Hepatocyte (in vitro differentiated cells): ENCODE data around the gene ADGRV1. TPM values are rescaled to one million over a fixed set of nuclear protein-coding genes. Genes with fewer than 3 reads are reported as not detected.
A peak's percentile ranks its signal among the peaks of the same experiment; 100 is the strongest.

ENCODE experiments used
- DNase-seq: peaks from one replicate; pipeline ENCODE4 v3.0.0-alpha.2; 2016; ENCODE audit warnings: low spot score
- H2AFZ ChIP-seq: fragments of 200-600 bp; sonication (generic); 2 replicates; pipeline ENCODE4 v1.6.0; 2016; ENCODE audit warnings: antibody characterized with exemption, mild to moderate bottlenecking
- H3K27ac ChIP-seq: fragments of 200-600 bp; sonication (generic); 2 replicates; pipeline ENCODE4 v1.5.1; 2016; ENCODE audit warnings: mild to moderate bottlenecking
- H3K27me3 ChIP-seq: fragments of 200-600 bp; sonication (generic); 2 replicates; pipeline ENCODE4 v1.6.1; 2016
- H3K36me3 ChIP-seq: fragments of 200-600 bp; sonication (generic); replicated peaks from 2 replicates; pipeline ENCODE4 v1.5.1; 2016; ENCODE audit warnings: low read depth; ENCODE audit not compliant: insufficient read depth
- H3K4me1 ChIP-seq: fragments of 200-600 bp; sonication (generic); 2 replicates; pipeline ENCODE4 v1.5.1; 2016; ENCODE audit warnings: mild to moderate bottlenecking, moderate library complexity; ENCODE audit not compliant: insufficient read depth
- H3K4me2 ChIP-seq: fragments of 200-600 bp; sonication (generic); 2 replicates; pipeline ENCODE4 v1.6.0; 2016
- H3K4me3 ChIP-seq: fragments of 200-600 bp; sonication (generic); 2 replicates; pipeline ENCODE4 v1.5.1; 2016; ENCODE audit warnings: mild to moderate bottlenecking
- H3K79me2 ChIP-seq: fragments of 200-600 bp; sonication (generic); 2 replicates; pipeline ENCODE4 v1.6.0; 2017; ENCODE audit warnings: mild to moderate bottlenecking
- H3K9me2 ChIP-seq: fragments of 200-600 bp; sonication (generic); replicated peaks from 2 replicates; pipeline ENCODE4 v1.6.0; 2017; ENCODE audit warnings: mild to moderate bottlenecking; ENCODE audit not compliant: insufficient read depth
- H3K9me3 ChIP-seq: fragments of 200-600 bp; sonication (generic); 2 replicates; pipeline ENCODE4 v1.5.1; 2016; ENCODE audit warnings: low read depth, mild to moderate bottlenecking
- H4K20me1 ChIP-seq: fragments of 200-600 bp; sonication (generic); 2 replicates; pipeline ENCODE4 v1.6.0; 2016; ENCODE audit warnings: mild to moderate bottlenecking; ENCODE audit not compliant: insufficient read depth, poor library complexity, severe bottlenecking
- CTCF ChIP-seq: fragments of 200-600 bp; sonication (generic); IDR thresholded peaks from 2 replicates; pipeline ENCODE4 v1.5.1; 2016; ENCODE audit warnings: antibody characterized with exemption, mild to moderate bottlenecking; ENCODE audit not compliant: poor library complexity
- EZH2 ChIP-seq: fragments of 200-600 bp; sonication (generic); IDR thresholded peaks from 2 replicates; pipeline ENCODE4 v1.6.1; 2016; ENCODE audit warnings: antibody characterized with exemption, mild to moderate bottlenecking, borderline replicate concordance
- EZH2phosphoT487 ChIP-seq: fragments of 200-600 bp; sonication (generic); IDR thresholded peaks from one replicate; pipeline ENCODE4 v1.6.1; 2018; ENCODE audit warnings: antibody characterized with exemption, mild to moderate bottlenecking, low read depth, moderate library complexity; ENCODE audit not compliant: unreplicated experiment, severe bottlenecking
- WGBS: methylation state at CpG from one replicate; pipeline ENCODE4 v1.1.6; 2016; ENCODE audit warnings: low lambda C conversion rate; ENCODE audit errors: missing lambda C conversion rate; 5-methylcytosine and 5-hydroxymethylcytosine counted together
- polyA plus RNA-seq: library from polyadenylated mRNA; unstranded; fragments of >200 nt; fragmentation: Nextera tagmentation; extraction: Ambion mirVana; gene quantifications from 2 replicates; pipeline ENCODE4 v1.2.1, GENCODE V29; 2016
- total RNA-seq: library from RNA; depleted of rRNA; stranded (reverse); fragments of >200 nt; gene quantifications from 2 replicates; pipeline ENCODE4 v1.2.3, GENCODE V29; 2014

Gene ADGRV1
- total and polyA plus RNA-seq, 2 experiments from 2014 or later, result 74.9 to 88.3 TPM

- WGBS, result 79% methylated on average over 4 of the region's 4 CpGs
- Histone ChIP-seq H3K36me3 (no peaks in the 10 kb centered on the region), H3K4me3 (no peak overlapping the region), H3K27me3 (no peaks in the 10 kb centered on the region), H3K4me1 (peaks cover 9% of the 10 kb centered on the region), H3K9me2 (no peaks in the 10 kb centered on the region), H3K27ac (no peak overlapping the region), H4K20me1 (no peaks in the 10 kb centered on the region), H2AFZ (no peak overlapping the region), H3K79me2 (no peaks in the 10 kb centered on the region), H3K9me3 (no peaks in the 10 kb centered on the region), H3K4me2 (no peak overlapping the region)
- TF ChIP-seq CTCF (no peak), EZH2 (no peak), EZH2phosphoT487 (no peak)
- DNase-seq, result no peak
Measured at GRCh38 chr5:91052977-91053740, 494.6 kb downstream of the ADGRV1 start.

- no peak for DNase-seq
- no peaks in the 10 kb centered on the region for H4K20me1 ChIP-seq
- 92% methylated on average over 1 of the region's 1 CpG for WGBS
- peaks cover 9% of the 10 kb centered on the region for H3K4me1 ChIP-seq
- no peak for TF ChIP-seq EZH2
- TF ChIP-seq CTCF, result no peak
- TF ChIP-seq EZH2phosphoT487, result no peak
- no peak overlapping the region for H3K27ac ChIP-seq
- H3K9me2 ChIP-seq, result no peaks in the 10 kb centered on the region
- H2AFZ ChIP-seq, result no peak overlapping the region
- H3K4me2 ChIP-seq, result no peak overlapping the region
- H3K27me3 ChIP-seq, result no peaks in the 10 kb centered on the region
- H3K4me3 ChIP-seq, result no peak overlapping the region
- no peaks in the 10 kb centered on the region for H3K9me3 ChIP-seq
- H3K36me3 ChIP-seq, result no peaks in the 10 kb centered on the region
- no peaks in the 10 kb centered on the region for H3K79me2 ChIP-seq
Measured at GRCh38 chr5:91053741-91054025, 495.1 kb downstream of the ADGRV1 start.

GRCh38 chr5:91058155-91058554 lies 499.6 kb downstream of the ADGRV1 start:
- Histone ChIP-seq H3K27me3 (no peaks in the 10 kb centered on the region), H3K4me2 (no peak overlapping the region), H3K4me1 (peaks cover 5% of the 10 kb centered on the region), H3K36me3 (no peaks in the 10 kb centered on the region), H2AFZ (no peak overlapping the region), H3K79me2 (no peaks in the 10 kb centered on the region), H3K27ac (peak overlapping the region; percentile 71), H3K4me3 (no peak overlapping the region), H4K20me1 (no peaks in the 10 kb centered on the region), H3K9me2 (no peaks in the 10 kb centered on the region), H3K9me3 (no peaks in the 10 kb centered on the region)
- no peak for TF ChIP-seq CTCF
- TF ChIP-seq EZH2, result no peak
- no peak for TF ChIP-seq EZH2phosphoT487
- no peak for DNase-seq
- WGBS, result 29% methylated on average over 1 of the region's 1 CpG
